ENCODE data around the gene CREB3L4.

DNA sequence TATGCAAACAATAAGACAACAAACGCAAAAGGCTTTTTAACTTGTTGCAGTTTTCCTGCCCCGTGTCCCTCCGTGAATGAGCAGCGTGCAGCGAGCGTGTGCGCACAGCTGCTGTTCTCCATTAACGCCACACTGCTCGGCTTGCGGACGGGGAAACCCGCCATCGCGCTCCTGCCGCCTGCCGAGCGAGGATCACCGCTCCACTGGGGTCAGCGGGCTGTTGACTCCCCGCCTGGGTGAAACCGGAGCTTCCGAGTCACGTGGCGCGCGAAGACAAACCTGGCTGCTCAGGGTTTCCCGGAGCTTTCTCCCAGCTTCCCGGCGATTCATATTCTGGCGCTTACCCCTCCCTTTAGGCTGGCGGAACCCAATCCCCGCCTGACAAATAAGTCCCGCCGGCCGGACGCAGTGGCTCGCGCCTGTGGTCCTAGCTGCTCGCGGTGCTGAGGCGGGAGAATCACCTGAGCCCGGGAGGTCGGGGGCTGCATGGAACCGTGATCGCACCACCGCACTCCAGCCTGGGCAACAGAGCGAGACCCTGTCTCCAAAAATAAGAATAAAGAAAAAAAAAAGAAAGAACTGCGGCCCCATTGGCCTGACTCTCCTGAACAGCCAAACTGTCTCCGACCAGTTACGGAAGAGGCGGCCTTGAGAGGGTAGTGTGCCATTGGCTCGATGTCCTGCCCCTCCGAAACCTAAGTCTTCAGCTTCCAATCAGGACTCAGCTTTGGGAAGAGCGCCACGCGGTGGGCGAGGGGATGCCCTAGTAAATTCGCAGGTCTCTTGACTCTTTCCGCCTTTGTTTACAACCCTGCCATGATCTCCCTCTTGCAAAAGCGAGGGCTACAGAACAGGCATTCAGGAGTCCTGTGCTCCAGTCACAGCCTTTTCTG, at the start of gene CREB3L4:
- no peak for TF ChIP-seq HOXA7 (CRISPR knock-in tag; IDR thresholded peaks at IDR 0.05; ENCODE audit: borderline replicate concordance)
- TF ChIP-seq BCL11B (tag by site-specific recombination; IDR thresholded peaks at IDR 0.05; ENCODE audit: low read depth), result peak; percentile 87
- peak; percentile 89 for TF ChIP-seq ZNF561 (tag by site-specific recombination; IDR thresholded peaks at IDR 0.05; ENCODE audit: borderline replicate concordance)
- TF ChIP-seq, protein P1, sequence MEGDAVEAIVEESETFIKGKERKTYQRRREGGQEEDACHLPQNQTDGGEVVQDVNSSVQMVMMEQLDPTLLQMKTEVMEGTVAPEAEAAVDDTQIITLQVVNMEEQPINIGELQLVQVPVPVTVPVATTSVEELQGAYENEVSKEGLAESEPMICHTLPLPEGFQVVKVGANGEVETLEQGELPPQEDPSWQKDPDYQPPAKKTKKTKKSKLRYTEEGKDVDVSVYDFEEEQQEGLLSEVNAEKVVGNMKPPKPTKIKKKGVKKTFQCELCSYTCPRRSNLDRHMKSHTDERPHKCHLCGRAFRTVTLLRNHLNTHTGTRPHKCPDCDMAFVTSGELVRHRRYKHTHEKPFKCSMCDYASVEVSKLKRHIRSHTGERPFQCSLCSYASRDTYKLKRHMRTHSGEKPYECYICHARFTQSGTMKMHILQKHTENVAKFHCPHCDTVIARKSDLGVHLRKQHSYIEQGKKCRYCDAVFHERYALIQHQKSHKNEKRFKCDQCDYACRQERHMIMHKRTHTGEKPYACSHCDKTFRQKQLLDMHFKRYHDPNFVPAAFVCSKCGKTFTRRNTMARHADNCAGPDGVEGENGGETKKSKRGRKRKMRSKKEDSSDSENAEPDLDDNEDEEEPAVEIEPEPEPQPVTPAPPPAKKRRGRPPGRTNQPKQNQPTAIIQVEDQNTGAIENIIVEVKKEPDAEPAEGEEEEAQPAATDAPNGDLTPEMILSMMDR (tag by site-specific recombination; IDR thresholded peaks at IDR 0.05), result peak; percentile 97
- 0 out of 2 replicates have a peak, but pooled peaks have one; percentile 36 for TF ChIP-seq KLF7 (tag by site-specific recombination; IDR thresholded peaks at IDR 0.05; ENCODE audit: borderline replicate concordance)

All from HEK293 (cell line).